Liver (tissue), 9 donors: ENCODE results near the gene APP. TPM values are rescaled to one million over a fixed set of nuclear protein-coding genes. Genes with fewer than 3 reads are reported as not detected.

Source experiments
- DNase-seq: peaks from one replicate; pipeline ENCODE4 v3.0.0-alpha.2; 2017; ENCODE audit warnings: low spot score
- H3K27ac ChIP-seq, 2 donors: one replicate each; pipeline ENCODE4 v1.7.0; 2013; ENCODE audit warnings: inconsistent platforms in 2 of 2, low read length in 2 of 2, control low read depth in 1 of 2, low read depth in 1 of 2, mild to moderate bottlenecking in 1 of 2
- H3K27me3 ChIP-seq, 4 donors: one replicate each; pipeline versions ENCODE4 v1.6.1 to v1.7.0; 2013; ENCODE audit warnings: low read length in 3 of 4, inconsistent platforms in 1 of 4, mild to moderate bottlenecking in 1 of 4, moderate library complexity in 1 of 4; ENCODE audit not compliant: control insufficient read depth in 4 of 4, insufficient read depth in 4 of 4
- H3K36me3 ChIP-seq, 4 donors: one replicate each; pipeline versions ENCODE4 v1.6.1 to v1.7.0; 2013; ENCODE audit warnings: low read length in 3 of 4, mild to moderate bottlenecking in 3 of 4, low read depth in 1 of 4, moderate library complexity in 1 of 4; ENCODE audit not compliant: control insufficient read depth in 4 of 4, insufficient read depth in 3 of 4
- H3K4me1 ChIP-seq, 4 donors: one replicate each; pipeline versions ENCODE4 v1.6.1 to v1.7.0; 2013; ENCODE audit warnings: low read length in 3 of 4, mild to moderate bottlenecking in 3 of 4, moderate library complexity in 1 of 4; ENCODE audit not compliant: control insufficient read depth in 4 of 4, insufficient read depth in 4 of 4
- H3K4me3 ChIP-seq, 3 donors: one replicate each; pipeline versions ENCODE4 v1.6.1 to v1.7.0; 2013; ENCODE audit warnings: low read length in 3 of 3, control low read depth in 1 of 3, low read depth in 1 of 3, mild to moderate bottlenecking in 1 of 3
- H3K9ac ChIP-seq, 2 donors: one replicate each; pipeline ENCODE4 v1.7.0; 2013; ENCODE audit warnings: low read length in 2 of 2, mild to moderate bottlenecking in 2 of 2, moderate library complexity in 2 of 2, control low read depth in 1 of 2, low read depth in 1 of 2
- H3K9me3 ChIP-seq, 4 donors: one replicate each; pipeline versions ENCODE4 v1.6.1 to v1.7.0; 2013; ENCODE audit warnings: low read length in 3 of 4; ENCODE audit not compliant: control insufficient read depth in 4 of 4
- ATF3 ChIP-seq: IDR thresholded peaks from 2 replicates; pipeline ENCODE4 v1.6.1; 2016; ENCODE audit warnings: antibody characterized with exemption
- CTCF ChIP-seq: fragments of 150-350 bp; IDR thresholded peaks from 2 replicates; pipeline ENCODE4 v1.5.1; 2017; ENCODE audit warnings: improper control_type of control experiment, low read depth, low read length; ENCODE audit not compliant: missing input control
- EGR1 ChIP-seq, 2 donors: IDR thresholded peaks; 2 replicates each; pipeline ENCODE4 v1.6.1; 2016 to 2018; ENCODE audit warnings: antibody characterized with exemption in 2 of 2, low read depth in 2 of 2
- FOXA1 ChIP-seq: IDR thresholded peaks from 2 replicates; pipeline ENCODE4 v1.6.1; 2016; ENCODE audit warnings: antibody characterized with exemption
- FOXA2 ChIP-seq: IDR thresholded peaks from 2 replicates; pipeline ENCODE4 v1.6.1; 2016; ENCODE audit warnings: antibody characterized with exemption
- GABPA ChIP-seq, 2 donors: IDR thresholded peaks in 1 of 2; conservative IDR thresholded peaks in 1 of 2; 2 replicates each; pipeline ENCODE4 v1.6.1; 2016; ENCODE audit warnings: antibody characterized with exemption in 2 of 2, mild to moderate bottlenecking in 1 of 2, moderate library complexity in 1 of 2
- HNF4A ChIP-seq, 2 donors: conservative IDR thresholded peaks; 2 replicates each; pipeline ENCODE4 v1.6.1; 2016; ENCODE audit warnings: antibody characterized with exemption in 2 of 2, mild to moderate bottlenecking in 2 of 2
- HNF4G ChIP-seq: IDR thresholded peaks from 2 replicates; pipeline ENCODE4 v1.6.1; 2016; ENCODE audit warnings: antibody characterized with exemption
- JUND ChIP-seq, 2 donors: IDR thresholded peaks; 2 replicates each; pipeline ENCODE4 v1.6.1; 2016; ENCODE audit warnings: antibody characterized with exemption in 2 of 2
- MAX ChIP-seq: IDR thresholded peaks from 2 replicates; pipeline ENCODE4 v1.6.1; 2016; ENCODE audit warnings: antibody characterized with exemption
- NR2F2 ChIP-seq: IDR thresholded peaks from 2 replicates; pipeline ENCODE4 v1.6.1; 2016; ENCODE audit warnings: antibody characterized with exemption
- RAD21 ChIP-seq, 2 donors: IDR thresholded peaks; 2 replicates each; pipeline ENCODE4 v1.6.1; 2016; ENCODE audit warnings: antibody characterized with exemption in 2 of 2, mild to moderate bottlenecking in 2 of 2
- REST ChIP-seq: IDR thresholded peaks from 2 replicates; pipeline ENCODE4 v1.6.1; 2016; ENCODE audit warnings: antibody characterized with exemption, mild to moderate bottlenecking
- RXRA ChIP-seq, 2 donors: IDR thresholded peaks; 2 replicates each; pipeline ENCODE4 v1.6.1; 2017 to 2018; ENCODE audit warnings: antibody characterized with exemption in 2 of 2, mild to moderate bottlenecking in 1 of 2
- SP1 ChIP-seq: IDR thresholded peaks from 2 replicates; pipeline ENCODE4 v1.6.1; 2018; ENCODE audit warnings: antibody characterized with exemption, mild to moderate bottlenecking
- TAF1 ChIP-seq: conservative IDR thresholded peaks from 2 replicates; pipeline ENCODE4 v1.6.1; 2016; ENCODE audit warnings: antibody characterized with exemption, mild to moderate bottlenecking
- YY1 ChIP-seq: IDR thresholded peaks from 2 replicates; pipeline ENCODE4 v1.6.1; 2016; ENCODE audit warnings: antibody characterized with exemption, mild to moderate bottlenecking
- ZBTB33 ChIP-seq: IDR thresholded peaks from 2 replicates; pipeline ENCODE4 v1.6.1; 2016; ENCODE audit warnings: antibody characterized with exemption
- WGBS: extraction: QIAGEN DNeasy Blood & Tissue Kit; methylation state at CpG from one replicate; pipeline ENCODE4 v1.1.7; 2013; 5-methylcytosine and 5-hydroxymethylcytosine counted together
- polyA plus RNA-seq, 2 donors: library from polyadenylated mRNA; stranded (reverse) in 1 of 2; unstranded in 1 of 2; fragments of 200-250 nt in 1 of 2; fragments of >200 nt in 1 of 2; fragmentation: Nextera tagmentation in 1 of 2; extraction: Ambion mirVana in 1 of 2; gene quantifications; one replicate each; pipeline versions ENCODE4 v1.2.1 to v1.2.3, GENCODE V29; 2013 to 2015
- total RNA-seq, 2 donors: library from RNA; depleted of rRNA; stranded (reverse); fragments of >200 nt; gene quantifications; one replicate each; pipeline ENCODE4 v1.2.3, GENCODE V29; 2014
- donor health status: healthy.
- donor health status: healthy.
- donor health status: healthy.
- donor health status: healthy.
- donor health status: healthy.

APP gene
- total and polyA plus RNA-seq, 4 donors = 24.9 to 201 (median 111) TPM

GRCh38 chr21:26154753-26155152 is 15.8 kb downstream of the APP start:
- Histone ChIP-seq H3K4me1 (peaks cover 2 to 20% (median 7%) of the 10 kb centered on the region in 4 donors), H3K9ac (no peak overlapping the region), H3K9me3 (no peaks in the 10 kb centered on the region), H3K27ac (no peak overlapping the region), H3K4me3 (no peak overlapping the region), H3K27me3 (no peaks in the 10 kb centered on the region), H3K36me3 (no peaks in the 10 kb centered on the region)
- TF ChIP-seq CTCF (no peak), MAX (no peak), SP1 (no peak), FOXA1 (no peak), ZBTB33 (no peak), FOXA2 (no peak), GABPA (IDR thresholded peaks at IDR 0.05 in 1 of 2, conservative IDR thresholded peaks at IDR 0.05 in 1 of 2) (no peak), HNF4A (conservative IDR thresholded peaks at IDR 0.05) (no peak), JUND (IDR thresholded peaks at IDR 0.05) (no peak), RAD21 (IDR thresholded peaks at IDR 0.05) (no peak), REST (no peak), EGR1 (IDR thresholded peaks at IDR 0.05; ENCODE audit: low read depth in 2 of 2) (no peak), TAF1 (no peak), HNF4G (no peak), RXRA (IDR thresholded peaks at IDR 0.05) (no peak), ATF3 (no peak), NR2F2 (no peak)
- DNase-seq = no peak
- WGBS = 94% methylated on average over 4 of the region's 4 CpGs

- Histone ChIP-seq H3K9ac (no peak overlapping the region), H3K9me3 (no peaks in the 10 kb centered on the region), H3K4me1 (peaks cover 2 to 20% (median 7%) of the 10 kb centered on the region in 4 donors), H3K27ac (no peak overlapping the region), H3K4me3 (no peak overlapping the region), H3K36me3 (no peaks in the 10 kb centered on the region), H3K27me3 (no peaks in the 10 kb centered on the region)
- 35% methylated on average over 1 of the region's 1 CpG for WGBS
- no peak for DNase-seq
- TF ChIP-seq HNF4A (conservative IDR thresholded peaks at IDR 0.05) = no peak
- no peak for TF ChIP-seq ZBTB33
- TF ChIP-seq YY1 = no peak
- no peak for TF ChIP-seq FOXA1
Observed at GRCh38 chr21:26153758-26154157, 16.8 kb downstream of the APP start.
